MM.1S (cell line): ENCODE measurements around the gene PCDH17.

Source experiments
- EZH2 ChIP-seq: fragments of 300-600 bp; sonication (generic); optimal IDR thresholded peaks from 2 replicates; pipeline ENCODE3; 2017; ENCODE audit warnings: low read depth, mild to moderate bottlenecking, antibody characterized with exemption, low read length, mixed read lengths
- EZH2phosphoT487 ChIP-seq: fragments of 300-600 bp; sonication (generic); IDR thresholded peaks from 2 replicates; pipeline ENCODE4 v1.6.1; 2018; ENCODE audit warnings: antibody characterized with exemption, low read length
- TF ChIP-seq, protein P1 (sequence below): fragments of 300-600 bp; sonication (generic); IDR thresholded peaks from 2 replicates; pipeline ENCODE4 v1.5.1; 2016; ENCODE audit warnings: antibody characterized with exemption, low read length, mixed read lengths

DNA sequence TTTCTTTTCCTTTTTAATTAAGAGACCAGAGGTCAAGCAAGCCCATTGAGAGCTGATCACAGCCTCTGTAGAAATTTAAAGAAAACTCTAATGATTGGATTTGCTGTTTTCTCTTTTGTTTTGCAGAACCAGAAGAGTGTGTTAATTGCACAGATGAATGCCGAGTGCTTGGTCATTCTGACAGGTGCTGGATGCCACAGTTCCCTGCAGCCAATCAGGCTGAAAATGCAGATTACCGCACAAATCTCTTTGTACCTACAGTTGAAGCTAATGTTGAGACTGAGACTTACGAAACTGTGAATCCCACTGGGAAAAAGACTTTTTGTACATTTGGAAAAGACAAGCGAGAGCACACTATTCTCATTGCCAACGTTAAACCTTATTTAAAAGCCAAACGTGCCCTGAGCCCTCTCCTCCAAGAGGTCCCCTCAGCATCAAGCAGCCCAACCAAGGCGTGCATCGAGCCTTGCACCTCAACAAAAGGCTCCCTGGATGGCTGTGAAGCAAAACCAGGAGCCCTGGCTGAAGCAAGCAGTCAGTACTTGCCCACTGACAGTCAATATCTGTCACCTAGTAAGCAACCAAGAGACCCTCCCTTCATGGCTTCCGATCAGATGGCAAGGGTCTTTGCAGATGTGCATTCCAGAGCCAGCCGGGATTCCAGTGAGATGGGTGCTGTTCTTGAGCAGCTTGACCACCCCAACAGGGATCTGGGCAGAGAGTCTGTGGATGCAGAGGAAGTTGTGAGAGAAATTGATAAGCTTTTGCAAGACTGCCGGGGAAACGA, 93.1 kb downstream of the PCDH17 start:
- TF ChIP-seq EZH2 (no peak), EZH2phosphoT487 (no peak)
- TF ChIP-seq, protein P1, sequence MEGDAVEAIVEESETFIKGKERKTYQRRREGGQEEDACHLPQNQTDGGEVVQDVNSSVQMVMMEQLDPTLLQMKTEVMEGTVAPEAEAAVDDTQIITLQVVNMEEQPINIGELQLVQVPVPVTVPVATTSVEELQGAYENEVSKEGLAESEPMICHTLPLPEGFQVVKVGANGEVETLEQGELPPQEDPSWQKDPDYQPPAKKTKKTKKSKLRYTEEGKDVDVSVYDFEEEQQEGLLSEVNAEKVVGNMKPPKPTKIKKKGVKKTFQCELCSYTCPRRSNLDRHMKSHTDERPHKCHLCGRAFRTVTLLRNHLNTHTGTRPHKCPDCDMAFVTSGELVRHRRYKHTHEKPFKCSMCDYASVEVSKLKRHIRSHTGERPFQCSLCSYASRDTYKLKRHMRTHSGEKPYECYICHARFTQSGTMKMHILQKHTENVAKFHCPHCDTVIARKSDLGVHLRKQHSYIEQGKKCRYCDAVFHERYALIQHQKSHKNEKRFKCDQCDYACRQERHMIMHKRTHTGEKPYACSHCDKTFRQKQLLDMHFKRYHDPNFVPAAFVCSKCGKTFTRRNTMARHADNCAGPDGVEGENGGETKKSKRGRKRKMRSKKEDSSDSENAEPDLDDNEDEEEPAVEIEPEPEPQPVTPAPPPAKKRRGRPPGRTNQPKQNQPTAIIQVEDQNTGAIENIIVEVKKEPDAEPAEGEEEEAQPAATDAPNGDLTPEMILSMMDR: no peak
